ENCODE results near the gene PKP1. TPM values are rescaled to one million over a fixed set of nuclear protein-coding genes. Genes with fewer than 3 reads are reported as not detected.

PKP1 gene
- total RNA-seq, 1 donor from 2014 or later: not detected

DNA sequence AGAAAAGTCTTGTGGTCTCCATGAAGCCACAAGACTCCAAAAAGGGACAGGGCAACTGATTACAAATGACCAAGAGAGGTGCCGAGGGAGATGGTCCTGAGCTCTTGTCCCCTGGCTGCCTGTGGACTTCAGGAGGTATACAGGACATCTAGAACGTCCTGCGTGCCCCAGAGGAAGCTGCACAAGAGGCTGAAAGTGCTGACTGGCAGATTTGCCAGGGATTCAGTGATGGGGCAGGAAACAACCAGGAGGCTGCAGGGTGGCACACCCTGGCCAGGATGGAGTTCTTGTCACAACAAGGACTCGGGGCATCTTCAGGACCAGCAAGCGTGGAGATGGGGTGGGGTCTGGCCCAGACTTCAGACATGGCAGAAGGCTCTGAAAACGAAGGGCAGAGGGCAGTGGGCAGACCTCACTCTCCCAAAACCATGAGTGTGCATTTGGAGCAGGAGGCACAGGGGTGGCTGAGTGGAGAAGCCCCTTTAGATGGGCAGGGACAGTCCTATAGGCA, 13.4 kb upstream of the PKP1 start:
- Mint-ChIP-seq H3K4me3 (no peak overlapping the region), H3K4me1 (no peaks in the 10 kb centered on the region), H3K27me3 (ENCODE audit: low read depth) (peaks cover 26% of the 10 kb centered on the region), H3K9me3 (no peaks in the 10 kb centered on the region), H3K36me3 (ENCODE audit: low read depth) (no peaks in the 10 kb centered on the region), H3K27ac (ENCODE audit: unreplicated experiment) (no peak overlapping the region)
- DNase-seq (ENCODE audit: low read depth, low spot score): no peak
- TF ChIP-seq, protein P1, sequence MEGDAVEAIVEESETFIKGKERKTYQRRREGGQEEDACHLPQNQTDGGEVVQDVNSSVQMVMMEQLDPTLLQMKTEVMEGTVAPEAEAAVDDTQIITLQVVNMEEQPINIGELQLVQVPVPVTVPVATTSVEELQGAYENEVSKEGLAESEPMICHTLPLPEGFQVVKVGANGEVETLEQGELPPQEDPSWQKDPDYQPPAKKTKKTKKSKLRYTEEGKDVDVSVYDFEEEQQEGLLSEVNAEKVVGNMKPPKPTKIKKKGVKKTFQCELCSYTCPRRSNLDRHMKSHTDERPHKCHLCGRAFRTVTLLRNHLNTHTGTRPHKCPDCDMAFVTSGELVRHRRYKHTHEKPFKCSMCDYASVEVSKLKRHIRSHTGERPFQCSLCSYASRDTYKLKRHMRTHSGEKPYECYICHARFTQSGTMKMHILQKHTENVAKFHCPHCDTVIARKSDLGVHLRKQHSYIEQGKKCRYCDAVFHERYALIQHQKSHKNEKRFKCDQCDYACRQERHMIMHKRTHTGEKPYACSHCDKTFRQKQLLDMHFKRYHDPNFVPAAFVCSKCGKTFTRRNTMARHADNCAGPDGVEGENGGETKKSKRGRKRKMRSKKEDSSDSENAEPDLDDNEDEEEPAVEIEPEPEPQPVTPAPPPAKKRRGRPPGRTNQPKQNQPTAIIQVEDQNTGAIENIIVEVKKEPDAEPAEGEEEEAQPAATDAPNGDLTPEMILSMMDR (conservative IDR thresholded peaks at IDR 0.05): no peak

- TF ChIP-seq, protein P1 (conservative IDR thresholded peaks at IDR 0.05): no peak
- Mint-ChIP-seq H3K4me3 (no peak overlapping the region), H3K36me3 (ENCODE audit: low read depth) (no peaks in the 10 kb centered on the region), H3K9me3 (no peaks in the 10 kb centered on the region), H3K27ac (ENCODE audit: unreplicated experiment) (no peak overlapping the region), H3K27me3 (ENCODE audit: low read depth) (peaks cover 25% of the 10 kb centered on the region), H3K4me1 (no peaks in the 10 kb centered on the region)
- no peak for DNase-seq (ENCODE audit: low read depth, low spot score)
Measured at GRCh38 chr1:201270616-201271390, 12.5 kb upstream of the PKP1 start.

DNA sequence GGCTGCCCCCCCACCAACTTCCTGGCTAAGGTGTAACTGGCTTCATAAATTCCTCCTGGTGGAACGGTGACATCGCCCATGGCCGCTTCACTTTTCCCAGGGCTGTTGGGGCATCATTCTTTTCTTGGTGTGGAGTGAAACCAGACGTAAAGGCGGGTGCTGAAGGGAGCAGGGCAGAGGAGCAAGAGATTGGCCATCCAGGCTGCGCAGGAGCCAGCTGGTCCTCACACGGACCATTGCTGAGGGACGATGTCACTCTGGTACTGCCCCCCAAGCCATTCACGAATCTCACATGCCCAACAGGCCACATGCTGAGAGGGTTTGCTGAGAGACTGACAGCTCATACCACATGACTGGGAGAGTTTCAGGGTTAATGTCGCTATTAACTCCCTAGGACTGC, 10.5 kb upstream of the PKP1 start:
- TF ChIP-seq, protein P1 (conservative IDR thresholded peaks at IDR 0.05): no peak
- Mint-ChIP-seq H3K9me3 (no peaks in the 10 kb centered on the region), H3K4me1 (no peaks in the 10 kb centered on the region), H3K4me3 (no peak overlapping the region), H3K27me3 (ENCODE audit: low read depth) (peaks cover 8% of the 10 kb centered on the region), H3K27ac (ENCODE audit: unreplicated experiment) (no peak overlapping the region), H3K36me3 (ENCODE audit: low read depth) (no peaks in the 10 kb centered on the region)
- no peak for DNase-seq (ENCODE audit: low read depth, low spot score)

DNA sequence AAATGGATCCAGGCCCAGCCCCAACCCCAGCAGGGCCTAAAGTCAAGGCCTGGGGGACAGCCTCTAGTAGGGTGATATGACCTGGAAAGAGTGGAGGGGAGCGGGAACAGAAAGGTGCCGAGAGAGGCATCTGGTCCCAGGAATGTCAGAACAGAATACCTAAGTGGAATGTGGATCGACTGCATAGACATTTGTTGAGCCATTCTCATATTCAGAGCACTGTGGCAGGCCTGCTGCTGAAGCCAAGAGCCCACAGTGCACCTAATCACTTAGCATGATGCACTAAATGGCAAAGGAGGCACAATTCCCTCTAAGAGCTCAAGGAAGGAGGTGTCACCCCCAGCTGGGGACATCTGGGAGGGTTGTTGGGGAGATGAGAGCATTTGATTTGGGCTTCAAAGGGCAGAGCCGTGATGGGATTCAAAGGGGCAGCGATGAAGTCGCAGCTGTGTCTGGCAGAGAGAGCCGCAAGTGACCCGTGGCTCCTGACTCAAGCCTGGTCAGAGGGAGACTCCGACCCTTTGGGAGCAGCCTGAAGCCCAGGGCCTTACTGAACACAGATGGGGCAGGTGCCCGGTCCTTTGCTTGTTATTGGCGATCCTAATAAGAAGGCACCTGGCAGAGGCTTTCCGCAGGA, 8.6 kb upstream of the PKP1 start:
- Mint-ChIP-seq H3K4me1 (no peaks in the 10 kb centered on the region), H3K27ac (ENCODE audit: unreplicated experiment) (no peak overlapping the region), H3K36me3 (ENCODE audit: low read depth) (no peaks in the 10 kb centered on the region), H3K4me3 (no peak overlapping the region), H3K9me3 (no peaks in the 10 kb centered on the region), H3K27me3 (ENCODE audit: low read depth) (peaks cover 3% of the 10 kb centered on the region)
- TF ChIP-seq, protein P1 (conservative IDR thresholded peaks at IDR 0.05): no peak
- no peak for DNase-seq (ENCODE audit: low read depth, low spot score)

DNA sequence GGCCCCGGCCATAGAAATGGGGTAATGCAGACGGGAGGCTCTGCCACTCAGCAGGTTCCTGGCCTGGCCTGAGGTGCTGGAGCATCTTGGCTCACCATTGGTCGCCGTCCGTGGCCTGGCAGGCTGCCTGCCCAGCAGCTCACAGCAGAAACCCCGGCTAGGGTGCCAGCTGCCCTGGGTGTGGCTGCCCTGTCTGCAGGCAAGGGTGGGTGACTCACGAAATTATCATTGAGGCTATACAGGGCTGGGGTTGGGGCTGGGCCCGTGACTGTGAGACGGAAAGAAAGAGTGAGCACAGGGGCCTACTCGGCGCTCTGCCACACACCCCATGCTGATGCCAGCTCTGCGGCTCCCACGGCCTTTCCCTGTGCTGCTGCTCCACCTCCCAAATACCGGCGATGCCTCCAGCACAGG, 8.0 kb upstream of the PKP1 start:
- TF ChIP-seq, protein P1 (conservative IDR thresholded peaks at IDR 0.05): no peak
- H3K27ac Mint-ChIP-seq (ENCODE audit: unreplicated experiment): no peak overlapping the region
- H3K4me1 Mint-ChIP-seq: no peaks in the 10 kb centered on the region
- no peak overlapping the region for H3K4me3 Mint-ChIP-seq
- no peaks in the 10 kb centered on the region for H3K27me3 Mint-ChIP-seq (ENCODE audit: low read depth)
- H3K36me3 Mint-ChIP-seq (ENCODE audit: low read depth): no peaks in the 10 kb centered on the region
- DNase-seq (ENCODE audit: low read depth, low spot score): no peak
- H3K9me3 Mint-ChIP-seq: no peaks in the 10 kb centered on the region

All from neural crest cell (in vitro differentiated cells).